ENCODE data around the gene AQP10.
"Not testable (repeated sequence)": the region's sequence is repeated elsewhere in the genome, so short reads cannot be mapped to it uniquely, and the experiment has no call there.

The AQP10 gene

DNA sequence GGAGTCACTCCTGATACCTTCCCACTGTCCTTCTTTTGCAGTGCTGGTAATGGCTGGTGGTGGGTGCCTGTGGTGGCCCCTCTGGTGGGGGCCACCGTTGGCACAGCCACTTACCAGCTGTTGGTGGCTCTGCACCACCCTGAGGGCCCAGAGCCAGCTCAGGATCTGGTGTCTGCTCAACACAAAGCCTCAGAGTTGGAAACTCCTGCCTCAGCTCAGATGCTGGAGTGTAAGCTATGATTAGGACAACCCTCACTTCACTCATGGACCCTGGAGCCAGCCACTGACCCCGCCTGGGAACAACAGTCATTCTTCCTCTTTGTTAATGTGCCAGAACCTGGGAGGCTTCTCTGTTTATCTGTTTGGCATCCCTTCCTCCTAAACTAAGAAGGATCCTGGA is 3.3 kb downstream of the AQP10 start:
- no peak for DNase-seq (ENCODE audit: low spot score)

GRCh38 chr1:154324669-154325582 is 4.0 kb downstream of the AQP10 start, which contains the start of gene ATP8B2:
Gene ATP8B2, plus strand, starts transcription at chr1:154325525. Its CDS starts 2,617 bp downstream, at chr1:154328142.
- peak; percentile 90 for DNase-seq (ENCODE audit: low spot score)

DNA sequence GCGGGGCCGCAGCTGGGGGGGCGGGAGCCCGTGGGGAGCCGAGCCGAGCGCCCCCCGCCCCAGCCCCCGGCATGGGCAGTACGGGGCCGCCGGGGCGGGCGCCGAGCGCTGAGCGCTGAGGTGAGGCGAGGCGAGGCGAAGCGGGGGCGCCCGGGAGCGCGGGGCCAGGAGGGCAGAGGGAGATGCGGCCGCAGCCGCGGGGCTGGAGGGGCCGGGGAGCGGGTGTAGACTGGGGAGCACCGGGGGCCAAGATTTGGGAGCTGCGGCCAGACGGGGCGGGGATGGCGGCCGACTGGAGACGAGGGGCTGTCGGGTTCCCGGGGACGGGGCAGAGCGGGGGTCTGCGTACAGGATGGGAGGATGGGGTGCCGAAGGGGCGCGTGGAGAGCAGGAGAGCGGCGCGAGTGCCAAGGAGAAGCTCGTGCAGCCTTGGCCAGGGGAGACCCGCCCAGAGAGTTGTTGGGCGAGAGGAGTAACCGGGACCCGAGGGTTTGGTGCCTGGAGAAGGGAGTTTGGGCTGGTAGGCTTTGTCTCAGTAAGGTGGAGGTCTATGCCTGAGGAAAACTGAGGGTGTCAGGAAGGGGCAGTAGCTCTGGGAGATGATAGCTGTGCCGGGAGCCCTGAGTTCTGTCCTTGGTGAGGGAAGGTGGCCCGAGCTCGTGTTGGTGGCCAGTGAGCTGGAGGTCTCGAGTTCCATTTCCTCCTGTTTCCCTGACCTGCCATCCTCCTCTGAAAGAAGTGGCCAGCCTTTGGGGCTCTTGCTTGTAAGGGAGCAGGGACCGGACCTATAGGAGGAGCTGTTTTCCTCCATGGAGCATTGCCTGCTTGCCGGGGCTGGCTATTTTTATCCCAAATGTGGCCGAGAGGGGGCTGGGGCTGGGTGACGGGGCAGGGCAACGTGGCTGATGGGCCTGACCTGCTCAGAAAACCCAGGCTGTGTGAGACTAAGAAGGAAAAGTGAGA is 5.0 kb downstream of the AQP10 start:
- peak; percentile 95 for DNase-seq (ENCODE audit: low spot score)

GRCh38 chr1:154326546-154327465 is 5.9 kb downstream of the AQP10 start:
- DNase-seq (ENCODE audit: low spot score): peak; percentile 68

- no peak for DNase-seq (ENCODE audit: low spot score)
Measured at GRCh38 chr1:154327466-154328317, 6.8 kb downstream of the AQP10 start.

DNA sequence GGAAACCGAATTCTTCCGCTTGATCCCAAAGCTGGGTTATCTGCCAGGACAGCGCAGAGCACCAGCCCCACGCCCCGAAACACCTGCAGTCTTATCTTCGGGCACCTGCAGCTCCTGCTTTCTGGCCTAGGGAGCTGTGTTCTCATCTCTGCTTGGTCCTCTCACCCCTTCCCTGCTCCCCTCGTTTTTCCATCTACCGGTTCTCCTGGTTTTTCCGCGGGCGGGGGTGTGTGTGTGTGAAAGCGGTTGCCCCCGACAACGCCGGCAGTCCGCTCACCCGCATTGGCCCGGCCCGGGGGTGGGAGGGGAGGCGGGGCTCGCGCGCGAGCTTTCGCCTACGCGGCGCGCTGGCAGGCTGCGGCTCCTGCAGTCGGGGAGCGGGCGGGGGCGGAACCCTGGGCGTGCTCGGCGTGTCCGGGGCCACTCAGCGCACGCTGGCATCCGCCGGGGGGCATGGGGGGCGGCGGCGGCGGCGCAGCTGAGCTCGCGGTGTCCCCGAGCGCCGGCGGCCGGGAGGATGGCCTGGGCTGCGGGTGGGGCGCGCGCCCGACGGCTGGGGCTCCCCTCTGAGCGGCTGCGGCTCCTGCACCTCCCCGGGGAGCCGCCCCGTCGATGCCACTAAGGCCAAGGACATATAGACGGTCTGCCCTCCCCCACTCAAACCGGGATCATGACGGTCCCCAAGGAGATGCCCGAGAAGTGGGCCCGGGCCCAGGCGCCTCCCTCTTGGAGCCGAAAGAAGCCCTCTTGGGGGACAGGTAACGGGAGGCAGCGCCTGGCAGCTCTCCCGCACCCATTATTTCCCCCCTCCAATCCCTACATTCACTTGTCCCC is 7.6 kb downstream of the AQP10 start:
- DNase-seq (ENCODE audit: low spot score): peak; percentile 80

- no peak for DNase-seq (ENCODE audit: low spot score)
Measured at GRCh38 chr1:154329152-154329521, 8.2 kb downstream of the AQP10 start.

GRCh38 chr1:154329551-154330131 is 8.7 kb downstream of the AQP10 start:
- no peak for DNase-seq (ENCODE audit: low spot score)

DNA sequence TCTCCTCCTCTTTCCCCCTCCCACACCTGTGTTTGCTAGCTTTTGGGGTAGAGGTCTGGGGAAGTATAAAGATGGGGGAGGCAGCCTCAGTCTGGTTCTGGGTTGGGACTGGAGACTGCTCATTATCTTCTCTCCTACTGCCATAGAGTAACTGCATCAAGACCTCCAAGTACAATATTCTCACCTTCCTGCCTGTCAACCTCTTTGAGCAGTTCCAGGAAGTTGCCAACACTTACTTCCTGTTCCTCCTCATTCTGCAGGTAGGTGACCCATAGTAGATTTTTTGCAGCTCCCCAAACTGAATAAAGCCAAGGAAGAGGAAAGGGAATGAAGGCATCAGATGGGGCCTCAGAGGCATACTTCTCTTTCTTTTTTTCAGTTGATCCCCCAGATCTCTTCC is 9.8 kb downstream of the AQP10 start:
- DNase-seq (ENCODE audit: low spot score): no peak

DNA sequence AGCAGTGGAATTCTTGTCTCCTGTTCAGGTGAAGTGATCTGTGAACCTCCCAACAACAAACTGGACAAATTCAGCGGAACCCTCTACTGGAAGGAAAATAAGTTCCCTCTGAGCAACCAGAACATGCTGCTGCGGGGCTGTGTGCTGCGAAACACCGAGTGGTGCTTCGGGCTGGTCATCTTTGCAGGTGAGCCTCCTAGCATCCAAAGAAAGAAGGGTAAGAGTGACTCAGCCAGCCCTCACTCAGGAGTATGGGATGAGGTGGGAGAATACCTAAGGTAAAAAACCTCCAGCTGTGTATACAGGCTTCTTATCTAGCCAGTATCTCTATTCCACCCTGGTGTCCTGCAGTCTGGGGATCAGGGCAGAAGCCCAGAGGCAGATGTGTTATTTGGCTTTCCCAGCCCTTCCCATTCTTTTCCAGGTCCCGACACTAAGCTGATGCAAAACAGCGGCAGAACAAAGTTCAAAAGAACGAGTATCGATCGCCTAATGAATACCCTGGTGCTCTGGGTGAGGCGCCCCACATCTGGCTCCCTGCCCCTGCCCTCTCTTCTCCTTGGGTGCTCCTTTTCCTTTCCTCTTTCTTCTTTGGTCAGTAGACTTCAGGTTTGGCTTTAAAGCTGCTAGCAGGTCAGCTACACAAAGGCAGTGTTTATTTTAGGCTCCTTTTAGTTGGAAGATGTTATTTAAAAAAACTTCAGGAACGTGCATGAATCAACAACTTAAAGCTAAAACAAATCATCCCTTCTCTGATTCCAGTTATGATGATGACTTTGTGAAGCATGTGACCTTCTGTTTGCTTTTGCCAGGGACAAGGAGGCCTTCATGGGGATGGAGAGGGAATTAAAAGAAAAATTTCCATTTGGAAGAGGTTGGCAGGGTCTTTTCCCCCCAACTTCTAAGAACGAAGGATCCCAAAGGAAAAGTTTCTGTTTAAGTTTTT is 13.5 kb downstream of the AQP10 start:
- peak; percentile 45 for DNase-seq (ENCODE audit: low spot score)

DNA sequence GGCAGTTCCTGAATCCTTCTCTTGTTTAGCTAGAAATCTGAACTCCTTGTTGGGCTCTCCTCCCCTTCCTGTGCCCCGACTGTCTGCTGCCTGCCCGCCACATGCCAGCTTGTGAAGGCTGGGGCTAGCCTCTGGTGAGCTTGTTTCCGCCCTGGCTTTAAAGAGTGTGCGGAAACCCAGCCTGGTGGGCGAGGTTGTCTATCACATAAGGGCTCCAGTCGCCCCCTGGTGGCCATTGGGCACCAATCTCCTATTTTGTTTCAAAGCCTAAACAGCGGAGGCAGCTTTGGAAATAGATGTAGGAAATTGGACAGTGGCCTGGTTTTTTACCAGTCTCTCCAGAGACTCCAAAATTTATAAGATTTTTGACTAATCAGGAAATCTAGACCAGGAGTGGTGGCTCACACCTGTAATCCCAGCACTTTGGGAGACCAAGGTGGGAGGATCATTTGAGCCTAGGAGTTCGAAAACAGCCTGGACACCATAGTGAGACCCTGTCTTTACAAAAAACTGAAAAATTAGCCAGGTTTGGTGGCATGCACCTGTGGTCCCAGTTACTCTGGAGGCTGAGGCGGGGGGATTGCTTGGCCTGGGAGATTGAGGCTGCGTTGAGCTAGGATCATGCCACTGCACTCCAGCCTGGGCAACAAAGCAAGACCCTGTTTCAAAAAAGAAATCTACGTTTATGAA is 14.3 kb downstream of the AQP10 start:
- DNase-seq (ENCODE audit: low spot score): peak; percentile 85

DNA sequence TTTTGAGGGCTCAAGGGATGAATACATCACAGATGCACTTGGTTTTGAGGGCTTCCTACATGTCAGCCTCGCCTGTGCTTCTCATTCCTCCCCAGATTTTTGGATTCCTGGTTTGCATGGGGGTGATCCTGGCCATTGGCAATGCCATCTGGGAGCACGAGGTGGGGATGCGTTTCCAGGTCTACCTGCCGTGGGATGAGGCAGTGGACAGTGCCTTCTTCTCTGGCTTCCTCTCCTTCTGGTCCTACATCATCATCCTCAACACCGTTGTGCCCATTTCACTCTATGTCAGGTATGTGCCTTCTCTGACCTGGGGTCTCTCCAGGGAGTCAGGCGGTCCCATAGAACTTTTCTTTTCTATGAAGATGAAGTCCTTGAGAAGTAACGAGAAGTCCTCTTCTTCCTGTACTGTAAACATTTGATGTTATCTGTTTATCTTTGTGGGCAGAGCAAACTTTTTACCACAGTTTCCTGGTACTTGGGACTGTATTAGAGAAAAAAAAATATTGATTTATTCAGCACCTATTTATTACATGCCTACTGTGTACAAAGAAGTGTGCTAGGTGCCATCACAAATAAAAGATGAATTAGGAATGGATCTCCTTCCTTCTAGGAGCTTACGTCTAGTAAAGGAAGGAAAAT is 16.5 kb downstream of the AQP10 start:
- DNase-seq (ENCODE audit: low spot score): no peak

DNA sequence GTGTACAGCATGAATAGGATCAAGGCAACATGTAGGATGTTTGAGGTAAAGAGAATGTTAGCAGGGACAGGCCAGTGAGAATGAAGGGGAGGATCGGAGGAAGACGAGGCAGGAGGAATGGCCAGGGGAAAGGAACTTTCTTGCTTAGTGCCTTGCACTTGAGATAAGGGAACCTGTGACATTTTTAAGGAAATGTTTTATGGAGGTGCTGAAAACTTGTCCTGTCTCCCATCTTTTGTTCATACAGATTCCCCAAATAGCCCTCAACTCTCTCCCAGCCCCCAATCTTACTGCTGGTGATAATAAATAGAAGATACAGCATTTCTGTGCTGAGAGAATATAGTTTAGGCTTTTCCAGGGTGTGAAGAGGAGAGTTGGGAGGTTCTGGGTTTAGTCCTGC is 18.0 kb downstream of the AQP10 start:
- DNase-seq (ENCODE audit: low spot score): no peak

GRCh38 chr1:154341366-154341765 is 20.5 kb downstream of the AQP10 start:
- not testable (repeated sequence) for DNase-seq (ENCODE audit: low spot score)

- DNase-seq (ENCODE audit: low spot score): no peak
Measured at GRCh38 chr1:154342132-154342531, 21.2 kb downstream of the AQP10 start.

DNA sequence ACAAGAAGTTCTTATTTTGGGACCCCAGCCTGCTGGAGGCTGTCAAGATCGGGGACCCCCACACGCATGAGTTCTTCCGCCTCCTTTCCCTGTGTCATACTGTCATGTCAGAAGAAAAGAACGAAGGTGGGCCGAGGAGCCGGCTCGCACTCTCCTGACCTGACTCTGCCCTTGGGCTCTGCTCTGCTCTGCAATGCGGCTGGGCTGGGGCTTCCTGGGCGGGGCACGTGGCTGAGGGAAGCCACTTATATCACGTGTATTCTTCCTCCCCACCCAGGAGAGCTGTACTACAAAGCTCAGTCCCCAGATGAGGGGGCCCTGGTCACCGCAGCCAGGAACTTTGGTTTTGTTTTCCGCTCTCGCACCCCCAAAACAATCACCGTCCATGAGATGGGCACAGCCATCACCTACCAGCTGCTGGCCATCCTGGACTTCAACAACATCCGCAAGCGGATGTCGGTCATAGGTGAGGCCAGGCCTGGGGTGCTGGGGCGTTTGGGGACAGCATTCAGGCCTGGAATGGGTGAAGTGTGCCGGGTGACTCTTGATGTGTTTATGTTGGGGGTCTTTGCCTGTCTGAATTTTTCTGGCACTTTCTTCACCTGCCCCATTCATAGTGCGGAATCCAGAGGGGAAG is 22.1 kb downstream of the AQP10 start:
- no peak for DNase-seq (ENCODE audit: low spot score)

All from hepatic stellate cell (primary cell).